AG04450 (cell line): ENCODE measurements around the gene RANBP3. TPM values are rescaled to one million over a fixed set of nuclear protein-coding genes. Genes with fewer than 3 reads are reported as not detected.
A peak's percentile ranks its signal among the peaks of the same experiment; 100 is the strongest.

Experiments
- CTCF ChIA-PET: fragments of 300-600, 350-600 bp; formaldehyde crosslinking; extraction: SDS; loops from one replicate; lab custom pipeline; 2022; ENCODE audit warnings: antibody characterized with exemption, inconsistent platforms; lab: Charles Lee
- POLR2A ChIA-PET: fragments of 350-600 bp; formaldehyde crosslinking; extraction: SDS; loops from one replicate; lab custom pipeline; 2021; ENCODE audit warnings: antibody characterized with exemption, inconsistent platforms; lab: Yijun Ruan, JAX
- DNase-seq: peaks from one replicate; pipeline ENCODE4 v3.0.0-alpha.2; 2011; ENCODE audit warnings: low read depth, low spot score
- H3K27ac ChIP-seq: one replicate; pipeline ENCODE4 v1.5.1; 2012; ENCODE audit warnings: low read depth, low read length, control low read depth
- H3K27me3 ChIP-seq: one replicate; pipeline ENCODE4 v1.6.0; 2012; ENCODE audit warnings: low read length; ENCODE audit not compliant: control insufficient read depth, insufficient read depth
- H3K4me3 ChIP-seq: 2 replicates; pipeline ENCODE4 v1.5.1; 2011; ENCODE audit warnings: mild to moderate bottlenecking, low read depth, low read length, control low read depth
- H3K9me3 ChIP-seq: 2 replicates; pipeline ENCODE4 v1.5.1; 2012; ENCODE audit warnings: low read length; ENCODE audit not compliant: control insufficient read depth, insufficient read depth
- CTCF ChIP-seq: IDR thresholded peaks from 2 replicates; pipeline ENCODE4 v1.5.1; 2011; ENCODE audit warnings: low read depth, low read length, control low read depth, inconsistent platforms
- polyA plus RNA-seq: library from polyadenylated mRNA; depleted of rRNA; stranded (reverse); fragments of >200 nt; gene quantifications from 2 replicates; pipeline ENCODE4 v1.2.3, GENCODE V29; 2011

RANBP3 gene
- polyA plus RNA-seq, 1 experiment, result 62.6 TPM

- H3K4me3 ChIP-seq, result no peak overlapping the region
- no peak for DNase-seq
- CTCF ChIA-PET, result no interaction called here
- POLR2A ChIA-PET, result no interaction called here
- no peak for TF ChIP-seq CTCF
- H3K27me3 ChIP-seq, result no peaks in the 10 kb centered on the region
- no peaks in the 10 kb centered on the region; the same call in 1 of the 2 replicates for H3K9me3 ChIP-seq
- H3K27ac ChIP-seq, result no peak overlapping the region
Measured at GRCh38 chr19:5927441-5927821, 50.5 kb downstream of the RANBP3 start.

- Histone ChIP-seq H3K9me3 (no peaks in the 10 kb centered on the region; the same call in 1 of the 2 replicates), H3K27me3 (no peaks in the 10 kb centered on the region), H3K4me3 (no peak overlapping the region), H3K27ac (peak overlapping the region; percentile 31)
- ChIA-PET CTCF (no interaction called here), POLR2A (no interaction called here)
- no peak for TF ChIP-seq CTCF
- no peak for DNase-seq
Measured at GRCh38 chr19:5926641-5927440, 51.1 kb downstream of the RANBP3 start.

GRCh38 chr19:5925830-5926427, 52.0 kb downstream of the RANBP3 start:
- no peak for TF ChIP-seq CTCF
- CTCF ChIA-PET, result interaction anchor here (1.4 kb wide), 1 partner anchor 122 kb away, joined by 5 read pairs; no protein-coding TSS in a partner anchor
- Histone ChIP-seq H3K27me3 (no peaks in the 10 kb centered on the region), H3K27ac (no peak overlapping the region), H3K4me3 (no peak overlapping the region), H3K9me3 (no peaks in the 10 kb centered on the region; the same call in 1 of the 2 replicates)
- DNase-seq, result no peak
- POLR2A ChIA-PET, result no interaction called here

GRCh38 chr19:5923356-5923755, 54.6 kb downstream of the RANBP3 start:
- POLR2A ChIA-PET, result no interaction called here

More at GRCh38 chr19:5923356-5923755, 54.6 kb downstream of the RANBP3 start:
- Histone ChIP-seq H3K9me3 (no peaks in the 10 kb centered on the region; the same call in 1 of the 2 replicates), H3K27ac (no peak overlapping the region), H3K27me3 (no peaks in the 10 kb centered on the region), H3K4me3 (no peak overlapping the region)
- TF ChIP-seq CTCF, result no peak
- CTCF ChIA-PET, result no interaction called here
- no peak for DNase-seq
